ENCODE measurements around the gene HAVCR1.

DNA sequence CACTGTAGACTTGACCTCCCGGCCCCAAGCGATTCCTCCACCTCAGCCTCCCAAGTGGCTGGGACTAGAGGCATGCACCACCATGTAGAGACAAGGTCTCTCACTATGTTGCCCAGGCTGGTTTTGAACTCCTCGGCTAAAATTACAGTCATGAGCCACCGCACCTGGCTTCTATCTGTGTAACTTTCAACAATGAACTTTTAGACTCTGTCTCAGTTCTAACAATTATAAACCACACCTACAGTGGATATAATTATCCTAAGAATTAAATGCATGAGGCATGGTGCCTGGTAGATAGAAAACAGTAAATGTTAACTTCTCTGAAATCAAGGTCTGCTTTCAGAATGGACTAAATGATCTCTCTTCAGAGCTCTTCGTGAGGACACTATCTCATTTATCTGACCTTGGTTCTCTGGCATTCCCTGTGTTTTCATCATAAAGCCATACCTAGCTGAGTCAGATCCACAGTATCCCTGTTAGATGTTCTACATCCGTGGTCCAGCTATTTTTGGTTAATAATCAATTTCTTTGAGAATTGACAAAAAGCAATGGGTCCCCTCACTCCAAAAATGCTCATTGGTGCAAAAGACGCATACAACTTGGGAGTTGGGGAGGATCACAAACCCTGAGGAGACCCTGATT lies 7.2 kb downstream of the HAVCR1 start:
- TF ChIP-seq, protein P1, sequence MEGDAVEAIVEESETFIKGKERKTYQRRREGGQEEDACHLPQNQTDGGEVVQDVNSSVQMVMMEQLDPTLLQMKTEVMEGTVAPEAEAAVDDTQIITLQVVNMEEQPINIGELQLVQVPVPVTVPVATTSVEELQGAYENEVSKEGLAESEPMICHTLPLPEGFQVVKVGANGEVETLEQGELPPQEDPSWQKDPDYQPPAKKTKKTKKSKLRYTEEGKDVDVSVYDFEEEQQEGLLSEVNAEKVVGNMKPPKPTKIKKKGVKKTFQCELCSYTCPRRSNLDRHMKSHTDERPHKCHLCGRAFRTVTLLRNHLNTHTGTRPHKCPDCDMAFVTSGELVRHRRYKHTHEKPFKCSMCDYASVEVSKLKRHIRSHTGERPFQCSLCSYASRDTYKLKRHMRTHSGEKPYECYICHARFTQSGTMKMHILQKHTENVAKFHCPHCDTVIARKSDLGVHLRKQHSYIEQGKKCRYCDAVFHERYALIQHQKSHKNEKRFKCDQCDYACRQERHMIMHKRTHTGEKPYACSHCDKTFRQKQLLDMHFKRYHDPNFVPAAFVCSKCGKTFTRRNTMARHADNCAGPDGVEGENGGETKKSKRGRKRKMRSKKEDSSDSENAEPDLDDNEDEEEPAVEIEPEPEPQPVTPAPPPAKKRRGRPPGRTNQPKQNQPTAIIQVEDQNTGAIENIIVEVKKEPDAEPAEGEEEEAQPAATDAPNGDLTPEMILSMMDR (IDR thresholded peaks at IDR 0.05), result no peak
- no peak for TF ChIP-seq EZH2 (IDR thresholded peaks at IDR 0.05; ENCODE audit: borderline replicate concordance, insufficient read depth, low read depth, low read length, poor library complexity, severe bottlenecking)
